Skin of body (tissue), 2 donors: Measurements from ENCODE around the gene FBXL16. TPM values are rescaled to one million over a fixed set of nuclear protein-coding genes. Genes with fewer than 3 reads are reported as not detected.

Experiments
- DNase-seq: peaks from one replicate; lab custom pipeline; 2025; lab: John Stamatoyannopoulos, UW
- total RNA-seq: library from RNA; depleted of rRNA; stranded (reverse); fragments of >200 nt; gene quantifications from one replicate; pipeline ENCODE4 v1.2.3, GENCODE V29; 2014

The FBXL16 gene
- total RNA-seq, 1 donor from 2014 or later: 0.30 TPM

- DNase-seq: no peak
Measured at GRCh38 chr16:678209-678857, 27.3 kb downstream of the FBXL16 start.

DNA sequence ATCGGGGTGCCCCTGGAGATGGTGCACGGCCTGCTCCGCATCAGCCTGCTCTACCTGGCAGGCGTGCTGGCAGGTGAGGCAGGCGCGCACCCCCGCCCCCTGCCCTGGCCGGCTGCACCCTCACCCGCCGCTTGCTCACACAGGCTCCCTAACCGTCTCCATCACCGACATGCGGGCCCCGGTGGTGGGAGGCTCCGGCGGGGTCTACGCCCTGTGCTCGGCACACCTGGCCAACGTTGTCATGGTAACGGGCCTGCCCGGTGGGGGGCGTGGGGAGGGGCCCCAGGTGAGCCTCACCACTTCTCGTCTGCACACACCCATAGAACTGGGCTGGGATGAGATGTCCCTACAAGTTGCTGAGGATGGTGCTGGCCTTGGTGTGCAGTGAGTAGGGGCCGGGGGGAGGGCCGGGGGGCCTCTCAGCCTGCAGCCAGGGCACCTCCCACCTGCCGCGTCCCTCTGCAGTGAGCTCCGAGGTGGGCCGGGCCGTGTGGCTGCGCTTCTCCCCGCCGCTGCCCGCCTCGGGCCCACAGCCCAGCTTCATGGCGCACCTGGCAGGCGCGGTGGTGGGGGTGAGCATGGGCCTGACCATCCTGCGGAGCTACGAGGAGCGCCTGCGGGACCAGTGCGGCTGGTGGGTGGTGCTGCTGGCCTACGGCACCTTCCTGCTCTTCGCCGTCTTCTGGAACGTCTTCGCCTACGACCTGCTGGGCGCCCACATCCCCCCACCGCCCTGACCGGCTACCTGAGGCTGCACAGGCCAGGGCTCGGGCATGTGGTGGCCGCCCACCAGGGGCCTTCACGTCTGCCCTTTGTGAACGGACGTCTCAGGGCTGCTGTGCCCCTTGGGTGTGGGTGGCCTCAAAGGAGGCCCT, 28.0 kb downstream of the FBXL16 start:
- DNase-seq: no peak

GRCh38 chr16:676913-677312, 28.7 kb downstream of the FBXL16 start:
- DNase-seq: no peak

- no peak for DNase-seq
Measured at GRCh38 chr16:676565-676902, 29.1 kb downstream of the FBXL16 start.

DNA sequence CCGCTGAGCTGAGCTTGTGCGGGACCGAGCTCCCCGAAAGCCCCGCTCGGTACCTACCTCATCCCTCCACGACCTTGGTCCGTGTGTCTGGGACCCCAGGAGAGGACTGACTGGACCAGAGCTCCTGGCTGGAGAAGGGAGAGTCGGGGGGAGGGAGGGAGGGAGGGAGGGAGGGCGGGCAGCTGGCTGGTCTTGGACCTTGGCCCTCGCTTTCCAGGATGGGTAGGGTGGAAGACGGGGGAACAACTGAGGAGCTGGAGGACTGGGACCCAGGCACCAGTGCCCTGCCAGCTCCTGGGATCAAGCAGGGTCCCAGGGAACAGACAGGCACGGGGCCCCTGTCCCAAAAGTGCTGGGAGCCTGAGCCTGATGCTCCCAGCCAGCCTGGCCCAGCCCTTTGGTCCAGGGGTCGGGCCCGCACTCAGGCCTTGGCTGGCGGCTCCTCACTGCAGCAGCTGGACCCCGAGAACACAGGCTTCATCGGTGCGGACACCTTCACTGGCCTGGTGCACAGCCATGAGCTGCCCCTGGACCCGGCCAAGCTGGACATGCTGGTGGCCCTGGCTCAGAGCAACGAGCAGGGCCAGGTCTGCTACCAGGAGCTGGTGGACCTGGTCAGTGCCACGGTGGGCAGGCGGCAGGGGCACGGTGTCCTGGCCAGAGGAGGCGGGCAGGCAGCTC, 29.6 kb downstream of the FBXL16 start:
- DNase-seq: no peak

DNA sequence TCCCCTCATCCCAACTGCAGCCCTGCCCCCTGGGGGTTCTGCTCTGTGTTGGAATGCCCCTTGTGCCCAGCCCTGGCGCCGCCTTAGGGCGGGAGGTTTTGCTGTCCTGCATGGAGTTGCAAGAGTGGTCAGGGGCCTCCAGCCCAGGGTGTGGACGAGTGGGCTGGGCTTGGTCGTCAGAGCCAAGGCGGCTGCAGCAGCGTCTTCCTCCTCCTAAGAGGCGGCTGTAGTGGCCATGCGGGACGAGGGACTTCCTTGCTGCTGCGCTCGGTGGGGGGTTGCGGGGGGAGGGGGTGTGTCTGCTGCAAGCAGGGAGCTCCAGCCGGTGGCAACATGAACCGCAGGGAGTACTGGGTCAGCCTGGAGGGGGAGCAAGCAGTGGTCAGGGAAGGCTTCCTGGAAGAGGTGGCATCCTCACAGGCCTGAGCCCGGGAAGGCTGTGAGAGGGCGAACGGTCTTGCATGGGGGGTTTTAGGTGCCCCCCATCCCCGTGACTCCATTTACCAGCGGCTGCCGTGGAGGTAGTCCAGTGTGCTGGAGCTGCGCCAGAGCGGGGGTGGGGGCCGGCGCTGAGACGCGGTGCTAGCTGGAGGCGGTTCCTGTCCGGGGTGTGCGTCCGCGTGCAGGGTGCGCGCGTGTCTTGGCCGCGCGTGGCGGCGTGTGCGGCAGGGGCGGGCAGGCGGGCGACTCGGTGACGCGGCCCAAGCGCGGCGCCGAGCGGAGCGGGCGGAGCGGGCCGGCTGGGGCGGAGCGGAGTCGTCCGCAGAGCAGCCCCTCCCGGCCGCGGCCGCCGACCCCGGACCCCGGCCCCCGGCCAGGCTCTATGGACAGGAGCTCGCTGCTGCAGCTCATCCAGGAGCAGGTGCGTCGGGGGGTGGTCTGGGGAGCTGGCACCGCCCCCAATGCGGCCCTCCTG, 30.4 kb downstream of the FBXL16 start, which contains the start of gene RHBDL1:
Gene RHBDL1, plus strand, starts transcription at position 704 of the 916 bp plus-strand sequence. Its CDS starts 120 bp downstream, at position 824.
- no peak for DNase-seq

- no peak for DNase-seq
Measured at GRCh38 chr16:674214-674881, 31.3 kb downstream of the FBXL16 start.

GRCh38 chr16:673399-673991, 32.1 kb downstream of the FBXL16 start:
- DNase-seq: no peak

DNA sequence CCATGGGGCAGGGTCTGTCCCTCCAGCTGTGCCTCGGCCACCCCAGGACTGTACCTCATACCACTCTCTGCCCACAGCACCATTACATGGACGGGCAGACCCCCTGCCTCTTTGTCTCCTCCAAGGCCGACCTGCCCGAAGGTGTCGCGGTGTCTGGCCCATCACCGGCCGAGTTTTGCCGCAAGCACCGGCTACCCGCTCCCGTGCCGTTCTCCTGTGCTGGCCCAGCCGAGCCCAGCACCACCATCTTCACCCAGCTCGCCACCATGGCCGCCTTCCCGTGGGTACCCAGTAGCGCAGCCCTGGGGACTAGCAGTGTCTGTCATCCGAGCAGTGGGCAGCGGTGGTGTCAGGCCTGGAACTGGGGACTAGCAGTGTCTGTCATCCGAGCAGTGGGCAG, 32.8 kb downstream of the FBXL16 start:
- no peak for DNase-seq

GRCh38 chr16:672371-672770, 33.2 kb downstream of the FBXL16 start:
- no peak for DNase-seq

GRCh38 chr16:671353-672131, 34.1 kb downstream of the FBXL16 start:
- DNase-seq: no peak

- no peak for DNase-seq
Measured at GRCh38 chr16:670485-671352, 34.9 kb downstream of the FBXL16 start.

DNA sequence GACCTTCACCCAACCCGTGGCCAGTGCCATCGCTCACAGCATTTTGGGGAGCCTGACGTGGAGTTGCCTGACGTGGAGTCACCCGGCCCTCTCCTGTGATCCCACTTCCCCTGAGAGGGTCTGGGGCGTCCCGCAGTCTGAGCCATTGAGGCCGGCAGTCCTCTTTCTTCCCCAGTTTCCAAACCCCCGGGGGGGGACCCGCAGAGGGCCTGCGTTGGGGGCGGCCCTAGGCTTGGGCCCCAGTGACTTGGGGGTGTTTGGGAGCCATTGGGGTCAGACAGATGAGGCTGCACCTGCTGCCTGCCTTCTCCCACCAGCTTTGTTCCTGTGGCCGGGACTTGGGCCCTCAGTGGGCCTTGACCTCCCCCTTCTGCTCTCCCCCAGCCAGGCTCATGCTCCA, 35.9 kb downstream of the FBXL16 start:
- no peak for DNase-seq

- no peak for DNase-seq
Measured at GRCh38 chr16:668519-669171, 37.0 kb downstream of the FBXL16 start.

DNA sequence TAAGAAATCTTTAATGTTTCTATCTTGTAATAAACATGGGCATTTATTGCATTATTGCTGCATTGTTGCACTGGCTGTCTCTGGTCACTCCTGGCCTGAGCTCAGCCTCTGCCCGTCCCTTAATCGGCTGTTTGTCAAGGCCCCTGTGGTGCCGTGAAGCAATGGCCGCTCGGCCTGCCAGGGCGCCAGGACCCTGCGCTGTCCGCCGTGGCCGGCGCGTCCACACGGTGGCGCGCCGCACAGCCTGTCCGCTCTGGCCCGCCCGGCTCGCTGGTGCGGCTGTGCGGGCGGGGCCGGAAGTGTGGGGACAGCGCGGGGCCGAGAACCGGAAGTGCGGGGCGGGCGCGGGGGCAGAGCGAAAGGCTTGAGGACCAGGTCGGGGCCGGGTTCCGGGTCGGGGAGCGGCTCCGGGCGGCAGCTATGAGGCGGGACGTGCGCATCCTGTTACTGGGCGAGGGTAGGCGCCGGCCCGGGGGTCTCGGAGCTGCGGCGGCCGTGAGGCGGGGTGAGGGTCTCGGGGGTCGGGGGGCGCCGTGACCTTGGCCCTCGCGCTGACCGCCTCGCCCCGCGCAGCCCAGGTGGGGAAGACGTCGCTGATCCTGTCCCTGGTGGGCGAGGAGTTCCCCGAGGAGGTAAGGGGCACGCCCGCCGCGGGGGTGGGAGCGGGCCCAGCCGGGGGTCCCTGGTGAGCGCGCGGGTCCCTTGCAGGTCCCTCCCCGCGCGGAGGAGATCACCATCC, 37.7 kb downstream of the FBXL16 start, which contains the start of gene RHOT2:
Gene RHOT2, plus strand, starts transcription at position 353 of the 739 bp plus-strand sequence. Its CDS starts 68 bp downstream, at position 421.
- DNase-seq: peak; percentile 74

DNA sequence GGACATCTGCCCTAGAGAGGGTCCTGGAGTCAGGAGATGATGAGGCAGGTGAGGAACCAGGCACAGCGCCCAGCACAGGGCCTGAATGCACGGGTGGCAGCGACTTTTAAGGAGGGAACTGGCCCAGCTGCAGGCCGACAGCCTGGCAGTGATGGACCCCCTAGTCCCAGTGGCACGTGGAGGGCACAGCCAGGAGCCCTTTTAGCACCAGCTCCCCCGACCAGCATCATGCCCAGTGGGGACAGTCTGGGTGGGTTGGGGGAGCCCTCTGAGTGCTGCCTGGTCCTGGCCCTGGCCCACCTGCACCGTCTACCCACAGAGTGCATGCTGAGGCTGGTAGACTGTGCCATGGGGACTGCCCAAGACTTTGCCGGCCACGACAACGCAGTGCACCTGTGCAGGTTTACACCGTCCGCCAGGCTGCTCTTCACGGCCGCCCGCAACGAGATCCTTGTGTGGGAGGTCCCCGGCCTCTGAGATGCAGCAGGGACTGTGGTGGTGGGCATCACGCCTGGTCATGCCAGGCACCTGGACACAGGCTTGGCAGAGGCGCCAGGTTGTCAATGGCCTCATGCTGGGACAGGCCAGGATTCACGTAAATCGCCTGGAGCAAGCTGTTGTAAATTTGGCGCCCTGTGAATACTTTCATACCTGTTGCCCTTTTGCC, 38.4 kb downstream of the FBXL16 start:
- DNase-seq: no peak
